ENCODE results near the gene CHST11.

The CHST11 gene

DNA sequence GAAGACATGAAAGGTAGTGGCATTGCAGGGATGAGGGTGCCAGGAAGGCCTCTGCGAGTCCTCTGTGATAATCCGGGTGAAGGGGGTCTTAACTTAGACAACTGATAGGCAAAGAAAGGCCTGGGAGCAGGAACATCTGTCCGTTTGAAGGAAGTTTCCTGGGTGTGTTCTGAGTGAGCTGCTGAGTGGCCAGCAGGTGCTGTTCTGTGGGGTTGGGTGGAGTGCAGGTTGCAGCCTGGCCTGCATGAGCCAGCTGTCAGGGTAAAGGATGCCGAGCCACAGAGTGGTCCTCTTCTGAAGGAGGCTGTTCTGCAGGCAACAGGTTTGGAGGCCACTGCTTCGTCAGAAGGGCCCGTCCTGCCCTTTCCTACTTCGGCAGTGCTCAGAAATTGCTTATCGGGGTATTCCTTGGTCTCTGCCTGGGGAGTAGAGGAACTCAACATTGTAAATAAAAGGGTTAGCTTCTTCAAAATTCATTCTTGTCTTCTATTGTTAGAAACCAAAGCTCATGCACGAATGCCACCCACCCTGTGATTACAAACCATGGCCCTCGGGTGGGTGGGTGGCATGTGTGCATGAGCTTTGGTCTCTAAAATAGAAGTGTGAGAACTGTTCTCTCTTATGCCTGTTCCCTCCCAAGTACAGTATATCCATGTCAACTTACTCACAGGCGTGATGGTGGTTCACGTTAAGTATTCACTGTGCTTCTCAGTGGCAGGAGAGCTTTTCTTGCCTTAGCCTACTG lies 118.9 kb downstream of the CHST11 start:
- H3K36me3 ChIP-seq (ENCODE audit: control insufficient read depth in 2 of 2, insufficient read depth in 2 of 2, low read length in 2 of 2) = no peaks in the 10 kb centered on the region
- no peaks in the 10 kb centered on the region for H3K4me1 ChIP-seq (ENCODE audit: control insufficient read depth in 2 of 2, insufficient read depth in 2 of 2, low read length in 2 of 2)
- H3K27me3 ChIP-seq (ENCODE audit: control insufficient read depth in 2 of 2, insufficient read depth in 2 of 2, low read length in 2 of 2) = no peaks in the 10 kb centered on the region
- H3K9me3 ChIP-seq (ENCODE audit: control insufficient read depth in 2 of 2, low read length in 2 of 2) = no peaks in the 10 kb centered on the region
- no peak overlapping the region for H3K4me3 ChIP-seq (ENCODE audit: low read length in 2 of 2)
- no peak overlapping the region for H3K27ac ChIP-seq (ENCODE audit: low read depth in 2 of 2, low read length in 2 of 2)
- no peak overlapping the region for H3K9ac ChIP-seq (ENCODE audit: low read depth in 1 of 2, low read length in 2 of 2)

DNA sequence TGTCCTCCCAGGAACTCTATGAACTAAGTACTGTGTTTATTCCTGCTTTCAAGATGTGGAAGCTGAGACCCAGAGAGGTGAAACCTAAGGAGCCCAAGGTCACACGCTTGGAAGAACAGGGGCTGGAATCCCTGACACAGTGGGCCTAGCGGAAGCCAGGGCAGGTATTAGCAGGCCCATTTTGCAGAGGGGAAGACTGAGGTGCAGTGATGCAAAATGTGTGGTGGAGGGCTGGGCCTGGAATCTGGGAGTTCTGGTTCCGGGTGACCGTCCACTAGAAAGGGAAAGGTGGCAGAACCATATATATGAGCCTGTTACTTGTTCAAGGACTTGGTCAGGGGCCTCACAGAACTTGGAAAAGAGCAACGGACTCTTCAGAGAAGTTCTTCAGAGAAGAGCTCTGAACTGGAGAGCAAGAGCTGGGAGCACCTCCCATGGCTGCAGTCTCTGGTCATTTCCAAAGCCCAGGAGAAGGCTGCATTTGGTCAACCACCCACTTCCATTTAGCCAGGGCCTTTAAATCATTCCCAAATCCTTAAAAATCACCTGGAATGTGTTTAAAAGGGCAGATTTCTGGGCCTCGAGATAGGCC lies 119.5 kb downstream of the CHST11 start:
- Histone ChIP-seq H3K9me3 (ENCODE audit: control insufficient read depth in 2 of 2, low read length in 2 of 2) (no peaks in the 10 kb centered on the region), H3K4me3 (ENCODE audit: low read length in 2 of 2) (no peak overlapping the region), H3K36me3 (ENCODE audit: control insufficient read depth in 2 of 2, insufficient read depth in 2 of 2, low read length in 2 of 2) (no peaks in the 10 kb centered on the region), H3K9ac (ENCODE audit: low read depth in 1 of 2, low read length in 2 of 2) (no peak overlapping the region), H3K27ac (ENCODE audit: low read depth in 2 of 2, low read length in 2 of 2) (no peak overlapping the region), H3K4me1 (ENCODE audit: control insufficient read depth in 2 of 2, insufficient read depth in 2 of 2, low read length in 2 of 2) (no peaks in the 10 kb centered on the region), H3K27me3 (ENCODE audit: control insufficient read depth in 2 of 2, insufficient read depth in 2 of 2, low read length in 2 of 2) (no peaks in the 10 kb centered on the region)

DNA sequence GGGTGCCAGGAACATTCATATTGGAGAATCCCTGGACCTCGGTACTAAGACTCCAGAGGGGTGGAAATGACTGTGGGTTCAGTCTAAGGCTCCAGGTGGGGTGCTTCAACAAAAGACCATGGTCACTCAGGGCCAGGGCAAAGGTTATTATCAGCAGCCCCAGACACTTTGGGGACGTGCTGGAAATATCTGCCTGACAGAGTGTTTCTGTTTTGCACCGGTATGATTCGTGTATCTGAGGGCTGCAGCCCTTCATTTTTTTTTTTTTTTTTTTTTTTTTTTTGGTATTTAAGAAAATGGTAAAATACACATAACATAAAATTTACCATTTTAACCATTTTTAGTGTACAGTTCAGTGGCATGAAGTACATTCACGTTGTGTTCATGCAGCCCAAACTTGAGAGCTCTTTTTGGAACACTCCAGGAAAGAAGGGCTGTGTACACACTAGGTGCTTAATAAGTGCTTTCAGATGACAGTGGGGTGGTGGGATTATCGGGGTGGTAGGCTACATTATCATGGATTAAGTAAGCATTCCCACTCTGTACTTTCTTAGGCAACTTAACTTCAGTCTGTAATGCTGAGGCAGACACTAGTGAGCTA lies 120.3 kb downstream of the CHST11 start:
- no peaks in the 10 kb centered on the region for H3K4me1 ChIP-seq (ENCODE audit: control insufficient read depth in 2 of 2, insufficient read depth in 2 of 2, low read length in 2 of 2)
- no peaks in the 10 kb centered on the region for H3K27me3 ChIP-seq (ENCODE audit: control insufficient read depth in 2 of 2, insufficient read depth in 2 of 2, low read length in 2 of 2)
- H3K27ac ChIP-seq (ENCODE audit: low read depth in 2 of 2, low read length in 2 of 2) = no peak overlapping the region
- no peak overlapping the region for H3K9ac ChIP-seq (ENCODE audit: low read depth in 1 of 2, low read length in 2 of 2)
- no peaks in the 10 kb centered on the region for H3K9me3 ChIP-seq (ENCODE audit: control insufficient read depth in 2 of 2, low read length in 2 of 2)
- H3K36me3 ChIP-seq (ENCODE audit: control insufficient read depth in 2 of 2, insufficient read depth in 2 of 2, low read length in 2 of 2) = no peaks in the 10 kb centered on the region
- no peak overlapping the region for H3K4me3 ChIP-seq (ENCODE audit: low read length in 2 of 2)

DNA sequence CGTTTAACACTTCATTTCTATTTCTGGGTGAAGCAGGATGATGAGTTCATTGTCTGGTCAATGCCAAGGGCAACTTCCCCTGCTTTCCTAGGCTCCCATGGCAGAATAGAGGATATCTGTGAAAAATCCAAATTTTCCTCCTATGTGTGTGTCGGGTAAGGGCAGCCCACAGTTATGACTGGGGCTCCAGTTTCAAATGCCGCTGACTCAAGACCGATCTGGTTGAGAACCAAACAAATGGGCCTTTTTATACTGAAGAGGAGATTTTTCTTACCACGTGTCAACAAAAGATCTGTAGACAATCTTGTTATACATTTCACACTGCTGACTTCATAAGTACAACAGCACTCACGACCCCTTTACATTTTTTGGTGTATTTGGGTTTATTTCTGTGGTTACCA lies 120.8 kb downstream of the CHST11 start:
- Histone ChIP-seq H3K9ac (ENCODE audit: low read depth in 1 of 2, low read length in 2 of 2) (no peak overlapping the region), H3K4me3 (ENCODE audit: low read length in 2 of 2) (no peak overlapping the region), H3K27ac (ENCODE audit: low read depth in 2 of 2, low read length in 2 of 2) (no peak overlapping the region), H3K9me3 (ENCODE audit: control insufficient read depth in 2 of 2, low read length in 2 of 2) (no peaks in the 10 kb centered on the region), H3K27me3 (ENCODE audit: control insufficient read depth in 2 of 2, insufficient read depth in 2 of 2, low read length in 2 of 2) (no peaks in the 10 kb centered on the region), H3K36me3 (ENCODE audit: control insufficient read depth in 2 of 2, insufficient read depth in 2 of 2, low read length in 2 of 2) (no peaks in the 10 kb centered on the region), H3K4me1 (ENCODE audit: control insufficient read depth in 2 of 2, insufficient read depth in 2 of 2, low read length in 2 of 2) (no peaks in the 10 kb centered on the region)

DNA sequence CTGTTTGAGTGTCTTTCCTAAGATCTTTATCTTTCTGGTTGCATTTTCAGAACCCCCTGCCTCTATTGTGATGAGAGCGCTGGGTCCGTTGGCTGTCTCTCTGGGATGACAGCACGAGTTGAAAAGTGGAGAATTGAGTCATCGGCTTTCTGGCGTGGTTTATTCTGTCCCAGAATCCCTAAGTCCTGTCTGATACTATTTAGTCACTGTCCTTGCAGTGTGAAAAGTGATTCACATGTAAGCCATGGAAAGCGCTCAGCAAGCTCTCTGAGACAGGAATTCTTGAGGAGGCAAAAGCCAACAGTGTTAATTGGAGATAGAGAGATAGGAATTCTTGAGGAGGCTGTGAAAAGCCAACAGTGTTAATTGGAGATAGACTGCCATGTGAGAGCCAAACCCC lies 121.7 kb downstream of the CHST11 start:
- Histone ChIP-seq H3K9ac (ENCODE audit: low read depth in 1 of 2, low read length in 2 of 2) (no peak overlapping the region), H3K9me3 (ENCODE audit: control insufficient read depth in 2 of 2, low read length in 2 of 2) (no peaks in the 10 kb centered on the region), H3K36me3 (ENCODE audit: control insufficient read depth in 2 of 2, insufficient read depth in 2 of 2, low read length in 2 of 2) (no peaks in the 10 kb centered on the region), H3K4me3 (ENCODE audit: low read length in 2 of 2) (no peak overlapping the region), H3K4me1 (ENCODE audit: control insufficient read depth in 2 of 2, insufficient read depth in 2 of 2, low read length in 2 of 2) (no peaks in the 10 kb centered on the region), H3K27me3 (ENCODE audit: control insufficient read depth in 2 of 2, insufficient read depth in 2 of 2, low read length in 2 of 2) (no peaks in the 10 kb centered on the region), H3K27ac (ENCODE audit: low read depth in 2 of 2, low read length in 2 of 2) (no peak overlapping the region)

DNA sequence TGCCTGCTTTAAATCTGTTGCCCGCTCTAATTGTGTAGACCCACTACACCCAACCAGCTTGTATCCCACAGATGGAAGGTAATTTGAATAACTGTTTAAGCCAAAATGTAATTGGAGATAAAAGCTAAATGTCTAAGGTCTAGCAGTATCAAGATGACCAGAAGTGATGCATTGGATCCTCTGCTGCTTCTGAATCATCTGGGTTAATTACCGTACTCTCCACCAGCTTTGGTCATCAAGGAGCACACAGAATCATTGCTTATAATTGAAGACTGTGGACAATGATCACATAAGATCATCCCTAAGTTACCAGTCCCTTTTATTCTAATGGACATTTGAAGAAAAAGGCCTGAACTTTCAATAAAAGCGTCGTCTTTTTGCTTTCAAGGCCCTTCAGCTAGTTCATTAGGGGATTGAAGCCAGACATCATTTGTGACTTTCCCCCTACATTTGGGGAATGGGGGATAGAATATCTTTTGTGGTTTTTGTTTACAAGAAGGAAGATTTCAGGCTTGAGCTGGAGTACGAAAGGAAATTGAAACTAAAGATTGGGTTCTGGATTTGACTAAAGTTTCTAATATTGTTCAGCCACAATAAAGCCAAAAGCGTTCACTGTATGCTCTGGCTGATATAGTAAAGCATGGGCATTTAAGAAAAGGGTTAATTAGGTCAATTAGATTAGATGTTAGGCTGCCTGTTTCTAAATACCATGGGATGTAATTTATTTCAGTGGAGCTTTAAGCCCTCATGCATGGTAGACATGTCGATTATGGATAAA lies 123.2 kb downstream of the CHST11 start:
- Histone ChIP-seq H3K27me3 (ENCODE audit: control insufficient read depth in 2 of 2, insufficient read depth in 2 of 2, low read length in 2 of 2) (no peaks in the 10 kb centered on the region), H3K4me3 (ENCODE audit: low read length in 2 of 2) (no peak overlapping the region), H3K36me3 (ENCODE audit: control insufficient read depth in 2 of 2, insufficient read depth in 2 of 2, low read length in 2 of 2) (no peaks in the 10 kb centered on the region), H3K9ac (ENCODE audit: low read depth in 1 of 2, low read length in 2 of 2) (no peak overlapping the region), H3K4me1 (ENCODE audit: control insufficient read depth in 2 of 2, insufficient read depth in 2 of 2, low read length in 2 of 2) (no peaks in the 10 kb centered on the region), H3K9me3 (ENCODE audit: control insufficient read depth in 2 of 2, low read length in 2 of 2) (no peaks in the 10 kb centered on the region), H3K27ac (ENCODE audit: low read depth in 2 of 2, low read length in 2 of 2) (no peak overlapping the region)

DNA sequence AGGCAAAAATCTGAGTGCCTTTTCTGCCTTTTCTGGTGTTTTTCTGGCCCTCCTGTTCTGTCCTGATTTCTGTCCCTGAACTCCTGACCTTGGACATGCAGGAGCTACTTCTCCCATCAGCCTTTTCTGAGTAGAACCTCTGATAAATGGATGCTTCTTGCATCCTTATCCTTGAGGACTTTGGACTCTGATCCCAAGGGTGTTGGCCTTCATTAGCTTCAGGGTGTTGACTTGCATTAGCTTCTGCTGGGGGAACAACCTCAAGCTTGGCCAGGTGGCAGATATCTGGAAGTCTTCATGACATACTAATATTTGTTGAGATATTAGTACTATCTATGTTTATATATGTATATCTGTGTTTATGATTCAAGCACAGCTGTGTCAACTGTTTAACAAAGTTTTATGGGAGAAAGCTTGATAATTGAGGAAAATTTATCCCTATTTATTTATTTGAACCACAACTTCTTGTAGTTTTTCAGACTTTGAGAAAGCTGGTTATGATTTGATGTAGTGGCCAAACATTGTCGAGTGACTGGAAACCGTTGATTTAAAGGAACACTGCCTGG lies 124.3 kb downstream of the CHST11 start:
- Histone ChIP-seq H3K36me3 (ENCODE audit: control insufficient read depth in 2 of 2, insufficient read depth in 2 of 2, low read length in 2 of 2) (no peaks in the 10 kb centered on the region), H3K4me1 (ENCODE audit: control insufficient read depth in 2 of 2, insufficient read depth in 2 of 2, low read length in 2 of 2) (no peaks in the 10 kb centered on the region), H3K4me3 (ENCODE audit: low read length in 2 of 2) (no peak overlapping the region), H3K27ac (ENCODE audit: low read depth in 2 of 2, low read length in 2 of 2) (no peak overlapping the region), H3K9me3 (ENCODE audit: control insufficient read depth in 2 of 2, low read length in 2 of 2) (no peaks in the 10 kb centered on the region), H3K9ac (ENCODE audit: low read depth in 1 of 2, low read length in 2 of 2) (no peak overlapping the region), H3K27me3 (ENCODE audit: control insufficient read depth in 2 of 2, insufficient read depth in 2 of 2, low read length in 2 of 2) (peaks cover 0 to 4% of the 10 kb centered on the region in 2 donors)

DNA sequence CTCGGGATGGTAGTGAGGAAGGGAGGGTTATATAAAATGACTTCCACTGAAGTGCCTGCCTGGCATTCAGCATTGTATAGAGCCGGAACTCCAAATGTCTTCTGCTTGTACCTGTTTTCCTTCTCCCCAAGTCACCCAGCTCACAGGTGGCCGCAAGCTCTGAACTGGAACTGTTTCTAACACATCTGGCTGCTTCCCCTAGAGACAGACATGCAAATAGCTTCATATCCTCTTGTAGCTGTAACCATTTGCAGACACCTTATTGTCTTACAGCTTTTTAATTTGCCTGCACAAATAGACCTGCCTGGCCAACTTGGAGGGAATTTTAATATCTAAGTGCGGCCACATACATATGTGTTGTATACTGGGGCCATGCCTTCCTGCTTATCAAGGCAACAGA lies 126.0 kb downstream of the CHST11 start:
- H3K4me3 ChIP-seq (ENCODE audit: low read length in 2 of 2) = no peak overlapping the region
- no peak overlapping the region for H3K27ac ChIP-seq (ENCODE audit: low read depth in 2 of 2, low read length in 2 of 2)
- peaks cover 0 to 4% of the 10 kb centered on the region in 2 donors for H3K27me3 ChIP-seq (ENCODE audit: control insufficient read depth in 2 of 2, insufficient read depth in 2 of 2, low read length in 2 of 2)
- no peaks in the 10 kb centered on the region for H3K9me3 ChIP-seq (ENCODE audit: control insufficient read depth in 2 of 2, low read length in 2 of 2)
- H3K36me3 ChIP-seq (ENCODE audit: control insufficient read depth in 2 of 2, insufficient read depth in 2 of 2, low read length in 2 of 2) = no peaks in the 10 kb centered on the region
- H3K4me1 ChIP-seq (ENCODE audit: control insufficient read depth in 2 of 2, insufficient read depth in 2 of 2, low read length in 2 of 2) = no peaks in the 10 kb centered on the region
- H3K9ac ChIP-seq (ENCODE audit: low read depth in 1 of 2, low read length in 2 of 2) = no peak overlapping the region

DNA sequence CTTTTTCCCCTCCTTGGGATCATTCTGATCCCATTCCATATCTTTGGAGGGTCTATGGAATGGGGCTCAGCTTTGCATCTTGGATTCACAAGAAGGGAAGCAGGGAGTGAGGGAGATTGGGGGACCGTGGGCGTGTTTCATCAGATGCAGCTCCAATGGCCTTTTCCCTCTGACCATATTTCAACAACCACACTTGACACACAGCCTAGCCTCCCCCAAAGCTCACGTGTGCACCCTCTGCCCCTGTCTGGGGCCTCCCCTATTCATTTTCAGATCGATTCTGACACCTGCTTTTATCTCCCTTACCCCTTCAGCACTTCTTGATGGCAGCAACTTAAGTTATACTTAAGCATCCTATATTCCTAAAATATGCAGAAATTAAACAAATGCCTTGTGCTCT lies 126.6 kb downstream of the CHST11 start:
- Histone ChIP-seq H3K4me1 (ENCODE audit: control insufficient read depth in 2 of 2, insufficient read depth in 2 of 2, low read length in 2 of 2) (no peaks in the 10 kb centered on the region), H3K27ac (ENCODE audit: low read depth in 2 of 2, low read length in 2 of 2) (peak overlapping the region in 1 of 2 donors; percentile 4), H3K27me3 (ENCODE audit: control insufficient read depth in 2 of 2, insufficient read depth in 2 of 2, low read length in 2 of 2) (peaks cover 0 to 4% of the 10 kb centered on the region in 2 donors), H3K9ac (ENCODE audit: low read depth in 1 of 2, low read length in 2 of 2) (no peak overlapping the region), H3K9me3 (ENCODE audit: control insufficient read depth in 2 of 2, low read length in 2 of 2) (no peaks in the 10 kb centered on the region), H3K4me3 (ENCODE audit: low read length in 2 of 2) (no peak overlapping the region), H3K36me3 (ENCODE audit: control insufficient read depth in 2 of 2, insufficient read depth in 2 of 2, low read length in 2 of 2) (no peaks in the 10 kb centered on the region)
